ENCODE data around the gene HDDC2. TPM values are rescaled to one million over a fixed set of nuclear protein-coding genes. Genes with fewer than 3 reads are reported as not detected.

HDDC2 gene
- total and polyA plus RNA-seq, 9 of the 15 experiments (the other 6 are each of a cell fraction or from before 2014, with no cell fraction given): 194 to 632 (median 294) TPM

GRCh38 chr6:125296471-125296870 is 5.3 kb downstream of the HDDC2 start (continued):
- no peak for TF ChIP-seq DLX4 (CRISPR knock-in tag; IDR thresholded peaks at IDR 0.05)
- TF ChIP-seq KLF6 (CRISPR knock-in tag; IDR thresholded peaks at IDR 0.05; ENCODE audit: borderline replicate concordance): no peak
- TF ChIP-seq HOMEZ (CRISPR knock-in tag; IDR thresholded peaks at IDR 0.05): no peak
- no peak for TF ChIP-seq TEAD1 (CRISPR knock-in tag; IDR thresholded peaks at IDR 0.05)
- TF ChIP-seq PHB2 (IDR thresholded peaks at IDR 0.05; ENCODE audit: low read depth): no peak
- TF ChIP-seq CTBP1 (IDR thresholded peaks at IDR 0.05; ENCODE audit: borderline replicate concordance): no peak
- TF ChIP-seq ARNT (IDR thresholded peaks at IDR 0.05): no peak
- TF ChIP-seq SRF (CRISPR knock-in tag; IDR thresholded peaks at IDR 0.05): no peak
- no peak for TF ChIP-seq RB1 (IDR thresholded peaks at IDR 0.05; ENCODE audit: low read depth)

GRCh38 chr6:125294925-125295324 is 6.8 kb downstream of the HDDC2 start:
- DNase-seq (ENCODE audit: extremely low read depth in 1 of 4, low spot score in 3 of 4) (no peak), ATAC-seq (no peak), FAIRE-seq (no peak)
- peaks cover 0 to 34% of the 10 kb centered on the region in 2 experiments; a peak in 2 of 5 replicates for H3K4me1 ChIP-seq (replicated peaks in 1 of 2; ENCODE audit: control insufficient read depth in 2 of 2, insufficient read depth in 2 of 2, low read length in 2 of 2)
- H3K9me3 ChIP-seq (replicated peaks; ENCODE audit: control insufficient read depth, insufficient read depth, low read depth, low read length): no peaks in the 10 kb centered on the region
- no peak overlapping the region for H3K4me2 ChIP-seq (ENCODE audit: insufficient read depth, low read length)
- POLR2A ChIA-PET: interaction anchor here (0.9 kb wide), 1 partner anchor 9 kb away, joined by 3 read pairs; no protein-coding TSS in a partner anchor
- no peak overlapping the region for H3K4me3 ChIP-seq
- no peak overlapping the region for H2AFZ ChIP-seq (ENCODE audit: low read depth, low read length)
- intact Hi-C loops (cut with micrococcal nuclease): no loop called here
- peaks cover 84% of the 10 kb centered on the region for H3K79me2 ChIP-seq (ENCODE audit: control insufficient read depth, insufficient read depth, low read length)
- in situ Hi-C loops (cut with MboI): no loop called here
- H3K9me1 ChIP-seq (ENCODE audit: control insufficient read depth, insufficient read depth, low read length): peaks cover 4% of the 10 kb centered on the region
- TF ChIP-seq ZNF583 (CRISPR knock-in tag; IDR thresholded peaks at IDR 0.05): no peak
- TF ChIP-seq MNT (conservative IDR thresholded peaks at IDR 0.05): no peak
- no peak for TF ChIP-seq ZNF639 (CRISPR knock-in tag; conservative IDR thresholded peaks at IDR 0.05 in 1 of 2, IDR thresholded peaks at IDR 0.05 in 1 of 2)
- peaks cover 100% of the 10 kb centered on the region for H3K36me3 ChIP-seq (ENCODE audit: control insufficient read depth, insufficient read depth, low read length)
- CTCF ChIA-PET (ENCODE audit: low intra/inter-chr PET ratio): no interaction called here
- 76% methylated on average over 3 of the region's 3 CpGs for WGBS (ENCODE audit: insufficient coverage, low coverage, missing lambda C conversion rate)
- no peak overlapping the region for H3K9ac ChIP-seq (ENCODE audit: insufficient read depth in 1 of 2, low read depth in 2 of 2, low read length in 2 of 2)
- BruUV-seq (replicated peaks): no TSS peak
- no peaks in the 10 kb centered on the region for H3K27me3 ChIP-seq (ENCODE audit: control insufficient read depth in 2 of 2, insufficient read depth in 2 of 2, low read length in 2 of 2)
- H3K27ac ChIP-seq (ENCODE audit: extremely low read depth, low read depth, low read length): no peak overlapping the region
- peaks cover 4% of the 10 kb centered on the region; the same call in 1 of the 2 replicates for H4K20me1 ChIP-seq (replicated peaks; ENCODE audit: control insufficient read depth, insufficient read depth, low read length)
